NOMO-1 (cell line): ENCODE results near the gene PROSER1.
"Not testable (repeated sequence)": the region's sequence is repeated elsewhere in the genome, so short reads cannot be mapped to it uniquely, and the experiment has no call there.

Experiments
- DNase-seq, 2 experiments: peaks; one replicate each; lab custom pipeline; 2025; ENCODE audit not compliant: unreplicated experiment in 2 of 2; lab: John Stamatoyannopoulos, UW

Gene PROSER1

DNA sequence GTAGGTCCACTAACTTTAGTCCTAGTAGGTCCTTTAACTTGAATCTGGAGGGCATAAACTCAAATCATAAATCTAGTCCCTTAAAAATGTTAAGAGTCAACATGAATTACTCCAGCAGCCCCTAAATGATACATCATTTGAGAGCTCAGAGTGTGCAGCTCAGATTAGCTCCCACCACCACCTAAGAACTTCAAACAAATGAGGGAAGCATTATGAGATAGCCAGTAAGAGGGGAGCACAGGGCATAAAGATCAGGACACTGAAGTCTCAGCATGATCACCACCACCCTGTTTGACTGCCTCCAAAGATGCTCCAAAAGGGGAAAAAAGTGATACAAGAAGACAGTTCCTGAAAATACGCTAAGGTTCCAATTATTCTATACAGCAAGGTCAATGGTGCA lies 5.7 kb downstream of the PROSER1 start:
- no peak for DNase-seq

DNA sequence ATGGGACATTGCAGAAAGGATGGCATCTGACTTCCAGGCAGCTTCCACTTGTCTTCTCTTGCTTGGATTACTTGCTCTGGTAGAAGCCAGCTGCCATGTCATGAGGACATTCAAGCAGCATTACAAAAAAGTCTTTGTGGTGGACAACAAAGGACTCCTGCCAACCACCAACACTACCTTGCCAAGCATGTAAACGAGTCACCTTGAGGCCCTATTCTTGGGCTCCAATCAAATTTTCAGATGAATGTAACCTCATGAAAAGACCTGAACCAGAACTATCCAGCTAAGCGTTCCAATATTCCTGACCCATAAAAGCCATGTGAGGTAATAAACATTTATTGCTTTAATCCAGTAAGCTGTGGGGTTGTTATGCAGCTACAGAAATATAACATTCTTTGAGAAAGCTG lies 12.5 kb downstream of the PROSER1 start:
- no peak for DNase-seq

DNA sequence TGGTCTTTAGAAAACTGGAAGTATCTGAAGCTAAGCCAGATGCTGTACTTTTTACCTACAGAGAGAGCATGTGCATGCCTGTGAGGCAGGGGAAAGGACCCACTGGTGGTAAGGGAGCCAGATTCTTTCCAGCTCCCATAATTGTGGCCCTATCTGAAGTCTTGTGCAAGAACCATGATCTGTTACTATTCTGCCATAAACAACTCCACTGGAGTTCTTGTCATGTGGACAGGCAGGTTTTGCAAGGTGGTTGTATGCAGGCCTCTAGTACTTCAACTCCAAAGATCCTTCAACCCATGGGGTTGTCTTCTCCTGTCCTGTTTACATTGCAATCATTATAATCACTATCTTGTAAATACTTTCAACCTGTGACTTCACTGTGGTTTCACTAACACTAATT lies 14.1 kb downstream of the PROSER1 start:
- no peak for DNase-seq

DNA sequence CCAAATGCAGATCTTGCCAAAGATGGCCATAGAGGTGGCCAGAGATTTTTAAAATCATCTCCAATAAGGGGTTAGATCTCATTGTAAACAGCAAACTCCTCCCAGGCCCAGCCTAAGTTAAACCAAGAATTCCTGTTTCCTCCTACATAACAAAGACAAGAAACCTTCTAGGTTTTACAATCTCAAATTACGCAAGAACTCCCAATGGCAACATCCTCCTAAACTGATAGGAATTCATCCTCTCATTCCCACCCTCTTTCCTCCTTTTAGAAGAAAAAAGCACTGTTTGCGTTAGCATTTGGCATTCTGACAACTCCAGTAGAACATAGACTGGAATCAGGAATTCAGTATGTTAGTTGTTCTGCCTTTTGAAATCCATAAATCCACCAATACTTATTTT lies 14.6 kb downstream of the PROSER1 start:
- no peak for DNase-seq

DNA sequence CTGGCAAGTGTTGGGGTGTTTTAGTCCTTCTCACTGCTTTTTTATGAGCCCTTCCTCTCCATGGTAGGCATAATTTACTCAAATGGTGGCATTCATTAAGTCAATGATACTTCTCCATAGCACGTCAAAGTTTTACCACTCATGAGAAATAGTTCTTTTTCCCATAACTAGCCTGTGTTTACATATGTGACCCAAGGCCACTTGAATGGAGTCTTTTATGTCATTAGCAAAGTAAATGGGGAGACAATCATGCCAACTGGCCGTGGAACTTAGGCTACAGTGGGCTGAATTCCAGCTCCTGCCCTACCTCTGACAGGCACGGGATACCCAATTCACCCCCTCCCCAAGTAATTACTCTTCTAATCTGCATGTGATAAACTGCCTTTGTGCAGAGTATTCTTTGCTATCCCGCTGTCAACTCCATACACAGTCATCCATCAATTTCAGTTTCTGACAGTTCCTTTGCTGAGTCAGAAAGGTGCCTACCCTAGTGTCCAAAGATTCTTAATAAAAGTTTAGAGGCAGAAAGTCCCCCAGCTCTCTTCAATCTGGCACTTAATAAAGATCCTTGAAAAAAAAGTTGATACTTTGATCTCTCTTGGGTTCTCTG lies 16.9 kb downstream of the PROSER1 start:
- no peak for DNase-seq

DNA sequence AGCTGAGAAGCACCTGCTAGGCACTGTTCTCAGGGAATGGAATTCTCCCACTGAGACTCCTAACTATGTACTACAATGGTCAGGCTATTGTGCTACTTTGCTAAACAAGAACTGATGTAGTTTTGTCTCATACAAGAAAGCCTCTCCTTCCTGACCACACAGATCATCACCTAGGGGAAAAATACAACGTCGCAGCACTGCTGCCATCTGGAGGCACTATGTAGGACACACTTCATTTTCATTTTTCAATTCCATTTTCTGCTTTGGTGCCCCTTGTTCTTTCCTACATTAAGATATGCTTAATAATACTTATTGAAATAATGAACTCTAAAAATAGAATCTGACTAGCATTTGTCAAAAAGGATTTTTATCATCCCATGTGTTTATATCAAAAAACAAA lies 21.1 kb downstream of the PROSER1 start:
- DNase-seq: no peak

DNA sequence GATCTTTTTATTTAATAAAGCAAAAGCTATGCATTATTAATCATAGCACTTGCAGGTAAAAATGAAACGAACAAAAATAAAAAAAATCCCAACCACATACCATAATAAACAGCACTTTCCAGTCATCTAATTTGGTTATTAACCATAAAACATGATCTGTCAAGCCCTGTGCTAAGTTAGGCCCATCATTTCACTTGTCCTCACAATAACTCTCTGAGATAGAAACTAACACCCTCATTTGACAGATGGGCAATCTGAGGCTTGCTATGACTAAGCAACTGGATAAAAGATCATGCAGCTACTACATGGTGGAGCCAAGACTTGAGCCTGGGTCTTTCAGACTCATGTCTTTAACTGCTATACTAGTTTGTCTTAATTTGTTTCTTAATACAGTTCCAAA lies 21.8 kb downstream of the PROSER1 start:
- no peak for DNase-seq

DNA sequence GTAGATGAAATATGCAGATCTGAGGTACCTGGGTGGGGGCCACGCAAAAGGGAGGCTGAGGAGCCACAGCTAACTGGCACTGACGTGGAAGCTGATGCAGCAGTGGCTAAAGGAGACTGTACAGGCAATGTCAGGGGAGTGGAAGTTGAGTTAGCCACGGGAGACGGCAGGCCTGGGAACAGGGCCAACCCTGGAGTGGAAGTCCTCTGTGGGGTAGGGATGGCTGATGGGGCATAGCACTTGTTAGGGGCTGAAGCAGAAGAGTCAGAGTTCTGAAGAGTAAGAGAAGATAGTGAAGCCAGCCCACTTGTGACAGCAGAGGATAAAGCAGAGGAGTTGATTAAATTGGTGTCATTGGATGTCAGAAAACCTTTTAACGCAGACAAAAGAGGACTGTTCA lies 24.4 kb downstream of the PROSER1 start:
- no peak for DNase-seq

DNA sequence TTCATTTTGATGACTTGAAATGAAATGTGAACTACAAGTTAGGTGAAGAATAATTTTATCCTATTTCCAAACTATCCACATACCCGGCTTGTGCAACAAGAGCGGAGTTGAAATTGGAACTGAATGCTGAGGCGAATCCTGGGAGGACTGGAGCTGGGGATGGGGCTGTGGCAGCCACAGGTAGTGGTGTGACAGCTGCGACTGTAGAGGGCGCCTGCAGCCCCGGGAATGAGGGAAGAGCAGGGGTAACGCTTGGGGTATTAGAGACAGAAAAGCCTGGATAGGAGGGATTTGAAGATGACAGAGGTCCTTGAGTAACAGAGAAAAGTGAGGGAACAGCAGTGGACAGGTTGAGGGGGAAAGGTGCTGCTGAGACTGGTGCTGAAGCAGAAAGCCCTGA lies 25.3 kb downstream of the PROSER1 start:
- DNase-seq: no peak

DNA sequence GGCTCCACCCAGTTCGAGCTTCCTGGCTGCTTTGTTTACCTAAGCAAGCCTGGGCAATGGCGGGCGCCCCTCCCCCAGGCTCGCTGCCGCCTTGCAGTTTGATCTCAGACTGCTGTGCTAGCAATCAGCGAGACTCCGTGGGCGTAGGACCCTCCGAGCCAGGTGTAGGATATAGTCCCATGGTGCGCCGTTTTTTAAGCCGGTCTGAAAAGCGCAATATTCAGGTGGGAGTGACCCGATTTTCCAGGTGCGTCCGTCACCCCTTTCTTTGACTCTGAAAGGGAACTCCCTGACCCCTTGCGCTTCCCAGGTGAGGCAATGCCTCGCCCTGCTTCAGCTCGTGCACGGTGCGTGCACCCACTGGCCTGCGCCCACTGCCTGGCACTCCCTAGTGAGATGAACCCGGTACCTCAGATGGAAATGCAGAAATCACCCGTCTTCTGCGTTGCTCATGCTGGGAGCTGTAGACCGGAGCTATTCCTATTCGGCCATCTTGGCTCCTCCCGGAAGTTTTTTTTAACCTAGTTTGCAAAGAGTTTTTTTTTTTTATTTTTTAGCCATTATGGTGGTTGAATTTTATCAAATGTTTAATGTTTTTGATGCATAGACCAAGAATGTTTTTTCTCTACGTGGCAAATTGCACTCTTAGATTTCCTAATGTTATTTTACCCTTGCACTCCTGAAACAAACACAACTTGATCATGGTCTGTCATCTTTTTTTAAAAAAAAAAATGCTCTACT lies 31.3 kb downstream of the PROSER1 start:
- DNase-seq: not testable (repeated sequence)

DNA sequence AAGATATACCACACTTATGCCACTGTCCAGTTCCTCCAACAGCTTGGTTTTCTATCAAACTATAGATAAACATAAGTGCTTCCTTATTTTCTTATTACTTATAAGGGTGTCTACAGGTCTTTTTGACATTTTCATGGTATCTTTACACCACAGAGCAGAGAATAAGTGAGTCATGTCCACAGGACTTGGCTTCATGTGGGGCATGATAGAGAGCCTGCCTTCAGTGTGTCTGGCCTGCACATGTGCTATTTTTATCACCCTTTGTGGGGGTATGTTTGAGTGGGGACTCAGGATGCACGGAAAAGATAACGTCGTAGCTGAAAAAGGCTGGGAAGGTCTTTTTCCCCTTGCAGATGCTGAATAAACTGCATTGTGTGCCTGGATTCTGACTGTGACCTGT lies 39.1 kb downstream of the PROSER1 start:
- no peak for DNase-seq

DNA sequence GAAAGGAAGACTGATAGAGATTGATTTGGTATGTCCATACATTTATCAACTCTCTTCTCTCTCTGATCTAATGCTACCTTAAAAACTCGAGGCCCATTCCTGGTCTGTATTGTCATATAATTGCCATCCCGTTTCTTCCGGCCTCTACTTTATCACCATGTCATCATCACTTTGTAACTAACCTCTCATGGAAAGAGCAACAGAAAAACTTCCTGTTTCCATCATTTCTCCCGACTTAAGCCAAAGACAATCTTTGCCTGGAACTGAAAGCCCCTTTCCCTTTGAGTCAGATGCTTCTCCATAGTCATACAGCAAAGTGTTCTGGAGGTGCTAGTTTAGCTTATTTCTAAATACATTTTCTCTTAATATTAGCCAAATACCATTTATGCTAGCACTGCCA lies 44.5 kb downstream of the PROSER1 start:
- DNase-seq: no peak

DNA sequence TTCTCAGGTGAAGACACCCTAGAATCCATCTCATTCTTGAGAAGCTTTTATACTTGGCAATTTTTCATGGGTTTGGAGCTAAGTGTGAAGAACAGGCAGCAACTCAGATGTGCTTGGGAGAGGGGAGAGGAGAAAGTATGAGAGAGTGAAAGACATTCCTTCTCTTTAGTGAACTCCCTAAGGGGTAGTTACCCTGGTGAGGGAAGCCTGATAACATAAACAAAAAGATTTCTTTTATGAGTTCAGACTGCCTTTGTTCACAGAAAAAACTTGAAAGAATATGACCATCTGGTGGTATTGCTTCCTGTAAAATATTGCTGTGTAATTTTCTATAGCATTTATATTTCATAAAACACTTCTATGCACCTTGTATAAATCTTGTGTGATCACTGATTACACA lies 47.2 kb downstream of the PROSER1 start, which contains the start of gene STOML3:
STOML3 (minus strand) TSS at position 139 of the 400 bp plus-strand sequence; CDS start at position 29, 110 bp downstream.
- no peak for DNase-seq

DNA sequence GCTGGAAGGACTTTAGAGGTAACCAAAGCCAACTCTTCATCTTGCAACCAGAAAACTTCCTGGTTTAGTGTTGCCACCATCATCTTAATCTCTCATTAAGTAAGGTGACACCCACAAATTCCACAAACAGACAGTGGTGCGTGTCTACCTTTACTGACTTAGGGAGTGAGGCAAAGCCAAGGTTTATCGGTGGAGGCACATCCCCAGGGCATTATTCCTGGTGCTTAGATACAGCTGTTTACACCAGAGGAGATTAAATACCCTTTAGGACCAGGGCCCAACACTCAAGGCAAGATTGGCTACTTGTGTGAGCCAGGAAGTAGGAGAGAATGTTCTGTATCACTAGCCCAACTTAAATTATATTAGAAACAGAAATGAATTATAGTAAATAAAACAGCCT lies 56.8 kb downstream of the PROSER1 start:
- no peak for DNase-seq

DNA sequence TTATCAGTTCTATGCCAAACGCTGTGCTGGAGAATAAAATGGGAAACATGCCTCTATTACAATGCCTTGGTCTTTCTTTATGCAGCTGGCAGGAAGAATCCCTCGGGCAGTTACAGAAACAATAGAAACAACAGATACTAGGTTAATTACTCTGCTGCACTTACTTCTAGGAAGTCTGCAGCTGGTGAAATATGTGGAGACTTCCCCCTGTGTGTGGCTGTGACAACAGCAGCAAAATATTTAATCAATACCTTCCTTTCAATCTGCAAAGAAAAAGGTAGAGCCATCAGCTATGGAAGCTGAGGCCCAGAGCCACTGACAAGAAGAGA lies 57.2 kb downstream of the PROSER1 start:
- DNase-seq: no peak

DNA sequence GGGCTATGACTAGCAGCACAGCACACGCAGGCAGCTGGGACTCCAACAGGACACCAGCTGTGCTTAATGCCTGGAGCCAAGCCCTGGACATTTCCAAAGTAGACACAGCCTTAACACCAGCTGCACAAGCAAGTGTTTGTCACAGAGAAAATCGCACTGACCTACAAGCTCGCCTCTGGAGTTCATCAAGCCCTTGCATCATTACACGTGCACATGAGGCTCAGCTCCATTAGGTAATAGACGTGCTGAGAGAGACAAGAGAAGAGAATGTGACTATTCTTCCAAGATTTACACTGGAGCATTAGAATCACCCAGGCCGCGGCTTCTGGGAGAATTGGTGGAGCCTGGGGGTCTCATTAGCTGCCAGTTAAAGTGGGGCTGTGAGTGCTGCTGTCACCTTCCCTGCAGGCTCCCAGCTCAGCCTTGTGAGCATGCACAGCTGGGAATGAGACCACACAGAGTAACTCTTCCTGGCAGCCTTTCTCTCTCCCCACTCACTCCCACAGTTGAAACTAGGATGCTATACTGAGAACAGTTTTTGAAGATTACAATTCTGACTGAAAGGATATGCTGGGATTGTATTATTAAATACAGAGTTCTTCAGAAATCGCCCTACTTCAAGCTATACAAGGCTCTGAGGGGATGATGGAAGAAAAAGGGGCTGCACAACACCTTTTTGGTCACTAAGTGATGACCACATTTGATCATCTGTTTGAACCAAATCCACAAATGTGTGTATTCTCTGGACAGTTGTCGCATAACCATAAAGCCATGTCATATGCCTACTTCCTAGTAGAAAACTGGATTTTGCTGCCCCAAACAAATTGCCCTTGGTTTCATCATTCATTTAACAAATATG lies 57.8 kb downstream of the PROSER1 start:
- DNase-seq: no peak

DNA sequence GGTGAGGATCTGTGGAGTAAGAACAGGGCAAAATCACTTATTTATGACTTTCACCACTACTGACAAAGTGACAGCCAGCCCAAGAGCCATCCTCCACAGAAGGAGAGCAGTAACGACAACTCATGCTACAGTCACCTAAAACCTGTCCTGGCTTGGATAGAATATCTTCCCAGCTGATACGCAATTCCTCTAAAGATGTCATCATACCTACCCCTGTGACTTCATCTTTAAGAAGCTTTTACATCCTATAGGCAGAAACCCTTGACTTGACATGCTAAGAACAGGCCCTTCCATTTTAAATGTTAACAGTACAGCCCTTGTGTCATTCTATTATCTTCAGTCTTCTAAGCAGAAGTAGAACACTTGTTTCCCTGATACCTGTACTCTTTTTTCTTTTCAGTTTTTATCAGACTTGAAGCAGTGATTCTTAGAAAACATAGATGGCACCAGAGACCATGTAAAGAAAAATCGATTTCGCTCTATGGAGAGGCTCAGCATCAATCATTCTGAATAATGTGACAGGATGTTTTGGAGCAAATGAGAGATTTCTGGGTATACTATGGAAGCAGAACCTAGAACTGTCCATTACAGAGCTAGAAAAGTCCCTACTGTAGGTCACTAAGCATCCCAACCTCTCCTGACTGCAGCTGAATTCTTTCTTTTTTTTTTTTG lies 67.4 kb downstream of the PROSER1 start:
- DNase-seq: no peak

DNA sequence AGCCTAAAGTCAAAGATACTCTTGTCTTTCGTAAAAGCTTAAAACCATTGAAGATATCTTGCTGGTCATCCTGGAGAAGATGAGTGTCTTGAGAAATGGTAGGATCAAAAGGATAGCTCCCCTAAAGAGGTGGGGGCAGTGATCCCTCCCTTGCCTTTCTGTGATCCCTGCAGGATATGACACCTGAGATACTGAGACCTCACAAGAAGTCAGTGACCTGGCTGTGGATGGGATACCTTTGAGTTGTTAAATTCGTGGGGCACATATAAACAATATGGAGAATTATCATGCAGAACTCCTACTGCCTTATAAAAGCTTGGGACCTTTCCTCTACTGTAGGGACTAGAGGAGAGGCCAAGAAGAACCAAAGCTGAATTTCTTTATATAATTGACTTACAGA lies 68.7 kb downstream of the PROSER1 start:
- no peak for DNase-seq

DNA sequence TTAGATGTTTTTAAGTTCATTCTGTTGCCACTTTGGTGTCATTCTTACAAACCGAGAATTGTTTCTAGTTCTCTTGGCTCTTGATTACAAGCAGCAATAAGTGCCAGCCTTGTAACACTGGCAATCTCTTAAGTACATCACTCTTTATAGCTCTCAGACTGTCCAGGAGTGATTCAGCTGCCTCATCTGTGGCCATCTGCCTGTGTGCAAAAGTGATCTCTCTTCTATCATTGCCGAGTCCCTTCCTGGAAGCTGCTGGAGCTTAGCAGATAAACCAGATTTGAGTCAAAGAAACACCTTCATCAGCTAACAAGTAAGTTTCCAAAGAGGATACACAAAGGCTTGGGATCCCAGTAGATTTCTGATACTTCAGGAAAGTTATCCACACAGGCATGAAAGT lies 70.4 kb downstream of the PROSER1 start:
- DNase-seq: no peak

DNA sequence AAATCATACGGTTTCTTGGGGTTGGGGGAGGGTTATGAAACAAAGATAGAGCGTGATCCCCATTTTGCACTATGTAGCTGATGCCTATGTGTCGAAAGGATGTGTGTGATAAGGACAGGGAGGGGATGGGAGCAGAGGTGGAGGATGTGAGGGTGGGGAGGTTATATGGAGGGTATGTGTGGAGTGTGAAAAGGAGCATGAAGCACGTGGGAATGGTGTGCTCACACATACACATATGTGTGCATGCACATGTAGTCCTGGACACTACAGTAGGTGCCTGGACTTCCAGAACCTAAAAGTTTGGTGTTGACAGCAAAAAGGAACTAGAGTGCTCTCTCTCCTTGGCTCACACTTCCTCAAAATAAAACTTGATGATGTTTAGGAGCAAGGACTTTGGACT lies 72.6 kb downstream of the PROSER1 start:
- DNase-seq: no peak

DNA sequence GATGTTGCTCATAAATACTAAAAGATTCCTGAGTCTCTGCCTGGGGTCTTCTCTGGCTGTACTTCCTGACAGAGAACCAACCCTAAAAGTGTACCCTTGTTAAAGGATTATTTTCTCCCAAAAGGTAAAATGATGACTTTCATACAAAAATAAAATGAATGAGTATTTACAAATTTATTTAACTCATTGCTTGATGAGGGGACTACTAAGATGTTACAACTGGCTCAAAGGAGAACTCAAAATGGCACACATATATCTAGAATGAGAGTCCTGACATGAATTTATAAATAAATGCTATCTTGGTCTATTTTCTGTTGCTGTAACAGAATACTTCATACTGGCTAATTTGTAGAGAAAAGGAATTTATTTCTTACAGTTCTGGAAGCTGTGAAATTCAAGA lies 77.7 kb downstream of the PROSER1 start:
- no peak for DNase-seq
